ENCODE measurements around the gene EIF4E3.

Gene EIF4E3

GRCh38 chr3:71725271-71725991 lies at the start of gene EIF4E3:
TSS of gene EIF4E3 (minus strand) at chr3:71725402. CDS start at chr3:71725367, 35 bp downstream.
- peak in 29 of 56 donors; percentile 6 to 69 (median 28) for DNase-seq

GRCh38 chr3:71771884-71772283 lies 46.7 kb upstream of the EIF4E3 start:
- no peak for DNase-seq

- DNase-seq, result no peak
Observed at GRCh38 chr3:71771126-71771525, 45.9 kb upstream of the EIF4E3 start.

- DNase-seq, result no peak
Observed at GRCh38 chr3:71763426-71763825, 38.2 kb upstream of the EIF4E3 start.

- DNase-seq, result no peak
Observed at GRCh38 chr3:71760140-71760539, 34.9 kb upstream of the EIF4E3 start.

GRCh38 chr3:71759401-71759800 lies 34.2 kb upstream of the EIF4E3 start:
- peak in 1 of 56 donors; percentile 16 for DNase-seq

GRCh38 chr3:71758091-71758490 lies 32.9 kb upstream of the EIF4E3 start:
- no peak for DNase-seq

- peak in 2 of 56 donors; percentile 2 to 42 for DNase-seq
Observed at GRCh38 chr3:71754610-71755253, 29.5 kb upstream of the EIF4E3 start.

GRCh38 chr3:71753701-71754609 lies 28.8 kb upstream of the EIF4E3 start, which contains the start of gene GPR27:
TSS of gene GPR27 (plus strand) at chr3:71753855. CDS start at chr3:71754050, 195 bp downstream.
- DNase-seq, result peak in 8 of 56 donors; percentile 7 to 53 (median 21)

- DNase-seq, result peak in 7 of 56 donors; percentile 20 to 46 (median 38)
Observed at GRCh38 chr3:71752831-71753700, 27.9 kb upstream of the EIF4E3 start.

GRCh38 chr3:71751602-71752001 lies 26.4 kb upstream of the EIF4E3 start:
- no peak for DNase-seq

GRCh38 chr3:71744738-71745137 lies 19.5 kb upstream of the EIF4E3 start:
- no peak for DNase-seq

- no peak for DNase-seq
Observed at GRCh38 chr3:71742621-71743020, 17.4 kb upstream of the EIF4E3 start.

- no peak for DNase-seq
Observed at GRCh38 chr3:71734881-71735280, 9.7 kb upstream of the EIF4E3 start.

GRCh38 chr3:71733319-71733718 lies 8.1 kb upstream of the EIF4E3 start:
- DNase-seq, result no peak

- no peak for DNase-seq
Observed at GRCh38 chr3:71732637-71733036, 7.4 kb upstream of the EIF4E3 start.

- peak in 43 of 56 donors; percentile 13 to 87 (median 53) for DNase-seq
Observed at GRCh38 chr3:71728632-71729342, 3.6 kb upstream of the EIF4E3 start.

- DNase-seq, result no peak
Observed at GRCh38 chr3:71726146-71726545, 944 bp upstream of the EIF4E3 start.

- peak in 14 of 56 donors; percentile 10 to 45 (median 17) for DNase-seq
Observed at GRCh38 chr3:71724584-71725270, 475 bp downstream of the EIF4E3 start.

- DNase-seq, result no peak
Observed at GRCh38 chr3:71724171-71724453, 1.1 kb downstream of the EIF4E3 start.
